ENCODE results near the gene CIAO2B. TPM values are rescaled to one million over a fixed set of nuclear protein-coding genes. Genes with fewer than 3 reads are reported as not detected.

CIAO2B gene
- total RNA-seq, 1 donor from 2014 or later, result 55.5 TPM

GRCh38 chr16:66932076-66932475, 2.1 kb downstream of the CIAO2B start:
- H3K27me3 ChIP-seq, result peaks cover 18% of the 10 kb centered on the region
- peaks cover 4% of the 10 kb centered on the region for H3K36me3 Mint-ChIP-seq
- peaks cover 19% of the 10 kb centered on the region for H4K20me1 ChIP-seq (ENCODE audit: low read depth)
- H3K4me2 ChIP-seq, result no peak overlapping the region
- H3K27ac Mint-ChIP-seq, result no peak overlapping the region
- no peak overlapping the region for H3K27ac ChIP-seq
- no peaks in the 10 kb centered on the region for H3K36me3 ChIP-seq
- H3K9me3 Mint-ChIP-seq, result no peaks in the 10 kb centered on the region
- peak overlapping the region; percentile 64 for H3K4me3 Mint-ChIP-seq
- no peaks in the 10 kb centered on the region for H3K9me3 ChIP-seq (ENCODE audit: low read depth)
- H3F3A ChIP-seq (ENCODE audit: low read depth), result no peaks in the 10 kb centered on the region
- no peak overlapping the region for H3K9ac ChIP-seq
- peaks cover 9% of the 10 kb centered on the region for H3K79me2 ChIP-seq (ENCODE audit: low read depth)
- H3K4me1 ChIP-seq, result peaks cover 10% of the 10 kb centered on the region
- peaks cover 8% of the 10 kb centered on the region for H3K27me3 Mint-ChIP-seq (ENCODE audit: insufficient read depth, low read depth)
- H3K4me3 ChIP-seq, result no peak overlapping the region
- TF ChIP-seq EZH2phosphoT487 (IDR thresholded peaks at IDR 0.05), result no peak
- no peak for TF ChIP-seq CTCF (IDR thresholded peaks at IDR 0.05)
- no peak for TF ChIP-seq EZH2 (IDR thresholded peaks at IDR 0.05)
- no peak overlapping the region for H2AFZ ChIP-seq (replicated peaks)
- H3K4me1 Mint-ChIP-seq, result peaks cover 45% of the 10 kb centered on the region
- no peak for DNase-seq (ENCODE audit: low spot score)

GRCh38 chr16:66931665-66932064, 2.5 kb downstream of the CIAO2B start:
- Mint-ChIP-seq H3K36me3 (peaks cover 4% of the 10 kb centered on the region), H3K4me1 (peaks cover 49% of the 10 kb centered on the region), H3K27ac (no peak overlapping the region), H3K9me3 (no peaks in the 10 kb centered on the region), H3K4me3 (peak overlapping the region; percentile 64), H3K27me3 (ENCODE audit: insufficient read depth, low read depth) (peaks cover 8% of the 10 kb centered on the region)
- Histone ChIP-seq H3K79me2 (ENCODE audit: low read depth) (peaks cover 9% of the 10 kb centered on the region), H3K27me3 (peaks cover 22% of the 10 kb centered on the region), H3K27ac (no peak overlapping the region), H3K4me3 (no peak overlapping the region), H3K4me2 (no peak overlapping the region), H3K4me1 (peaks cover 10% of the 10 kb centered on the region), H3F3A (ENCODE audit: low read depth) (no peaks in the 10 kb centered on the region), H3K9me3 (ENCODE audit: low read depth) (no peaks in the 10 kb centered on the region), H2AFZ (replicated peaks) (no peak overlapping the region), H3K9ac (no peak overlapping the region), H3K36me3 (no peaks in the 10 kb centered on the region), H4K20me1 (ENCODE audit: low read depth) (peaks cover 17% of the 10 kb centered on the region)
- TF ChIP-seq EZH2phosphoT487 (IDR thresholded peaks at IDR 0.05) (no peak), CTCF (IDR thresholded peaks at IDR 0.05) (no peak), EZH2 (IDR thresholded peaks at IDR 0.05) (no peak)
- no peak for DNase-seq (ENCODE audit: low spot score)

- H3K9ac ChIP-seq, result no peak overlapping the region
- H3F3A ChIP-seq (ENCODE audit: low read depth), result peaks cover 11% of the 10 kb centered on the region
- TF ChIP-seq EZH2phosphoT487 (IDR thresholded peaks at IDR 0.05), result no peak
- no peak for TF ChIP-seq CTCF (IDR thresholded peaks at IDR 0.05)
- TF ChIP-seq EZH2 (IDR thresholded peaks at IDR 0.05), result no peak
- DNase-seq (ENCODE audit: low spot score), result no peak
- no peaks in the 10 kb centered on the region for H3K9me3 ChIP-seq (ENCODE audit: low read depth)
- Mint-ChIP-seq H3K9me3 (no peaks in the 10 kb centered on the region), H3K4me3 (no peak overlapping the region), H3K27me3 (ENCODE audit: insufficient read depth, low read depth) (peaks cover 21% of the 10 kb centered on the region), H3K4me1 (peaks cover 48% of the 10 kb centered on the region), H3K27ac (no peak overlapping the region), H3K36me3 (no peaks in the 10 kb centered on the region)
- peaks cover 16% of the 10 kb centered on the region for H4K20me1 ChIP-seq (ENCODE audit: low read depth)
- H3K27ac ChIP-seq, result no peak overlapping the region
- H3K4me2 ChIP-seq, result no peak overlapping the region
- no peaks in the 10 kb centered on the region for H3K36me3 ChIP-seq
- H3K79me2 ChIP-seq (ENCODE audit: low read depth), result peaks cover 9% of the 10 kb centered on the region
- H3K27me3 ChIP-seq, result peaks cover 31% of the 10 kb centered on the region
- H3K4me3 ChIP-seq, result no peak overlapping the region
- H3K4me1 ChIP-seq, result peaks cover 6% of the 10 kb centered on the region
- no peak overlapping the region for H2AFZ ChIP-seq (replicated peaks)
Measured at GRCh38 chr16:66930189-66930588, 4.0 kb downstream of the CIAO2B start.
